Psoas muscle (tissue), 8 donors: ENCODE data around the gene LSP1. TPM values are rescaled to one million over a fixed set of nuclear protein-coding genes. Genes with fewer than 3 reads are reported as not detected.

Experiments used
- ATAC-seq, 4 donors: fragments of 200-7000 bp; cut with Tn5 transposase; one replicate each; pipeline ENCODE4 v1.9.1; 2020; ENCODE audit warnings: moderate library complexity in 3 of 4, mild to moderate bottlenecking in 2 of 4
- DNase-seq, 2 donors: peaks; one replicate each; pipeline ENCODE4 v3.0.0-alpha.2; 2020
- H3K27ac ChIP-seq: fragments of 200-600 bp; one replicate; pipeline ENCODE4 v1.8.0; 2022
- H3K27me3 ChIP-seq, 3 donors: fragments of 200-600 bp in 1 of 3; one replicate each; pipeline versions ENCODE4 v1.6.1 to v1.8.0; 2013 to 2022; ENCODE audit warnings: low read length in 2 of 3, mild to moderate bottlenecking in 2 of 3, moderate library complexity in 1 of 3; ENCODE audit not compliant: insufficient read depth in 3 of 3
- H3K36me3 ChIP-seq, 2 donors: fragments of 200-600 bp in 1 of 2; one replicate each; pipeline versions ENCODE4 v1.6.1 to v1.8.0; 2013 to 2022; ENCODE audit warnings: low read depth in 1 of 2, mild to moderate bottlenecking in 1 of 2, moderate library complexity in 1 of 2; ENCODE audit not compliant: insufficient read depth in 1 of 2
- H3K4me1 ChIP-seq: fragments of 200-600 bp; one replicate; pipeline ENCODE4 v1.8.0; 2022
- H3K4me3 ChIP-seq: fragments of 200-600 bp; one replicate; pipeline ENCODE4 v1.8.0; 2022; ENCODE audit warnings: mild to moderate bottlenecking
- H3K9me3 ChIP-seq: fragments of 200-600 bp; one replicate; pipeline ENCODE4 v1.8.0; 2022
- WGBS, 3 donors: extraction: QIAGEN DNeasy Blood & Tissue Kit; methylation state at CpG; one replicate each; pipeline versions ENCODE4 v1.1.6 to v1.1.7; 2013; 5-methylcytosine and 5-hydroxymethylcytosine counted together
- intact Hi-C, 2 donors: fragments of 100-400 bp; cut with DNase I; formaldehyde crosslinking; loops; one replicate each; pipeline versions ENCODE4 v1.11.0 to v1.14.2; 2022
- polyA plus RNA-seq, 3 donors: library from polyadenylated mRNA; stranded (reverse); fragments of 200-250 nt; gene quantifications; one replicate each; pipeline ENCODE4 v1.2.3, GENCODE V29; 2013
- total RNA-seq, 4 donors: library from RNA; stranded (reverse); fragmentation: NEBNext Ultra II Directional in 2 of 4; extraction: Animal tissue kit (Norgen Biotek cat#: 25700) in 2 of 4; gene quantifications; one replicate each; pipeline versions ENCODE4 v1.2.1 to v1.2.4, GENCODE V29; 2021 to 2023
- TF ChIP-seq, protein P1 (sequence below): fragments of 200-600 bp; IDR thresholded peaks from one replicate; pipeline ENCODE4 v1.8.0; 2022; ENCODE audit warnings: antibody characterized with exemption
- donor health status: healthy with polysubstance abuse.
- donor health status: DM: no; HTN: no; CAD: no; lungs with moderate emphysema.
- donor health status: Bipolar disorder and iron deficiency.
- donor health status: healthy.
- donor health status: DM: yes; HTN: yes; CAD: no.
- donor health status: DM: no; HTN: no; CAD: no.
- donor health status: DM: no; HTN: no; CAD: no.
- donor health status: DM: yes; HTN: yes; CAD: no.

Gene LSP1
- total and polyA plus RNA-seq, 7 donors, result 7.5 to 27.1 (median 14.4) TPM

DNA sequence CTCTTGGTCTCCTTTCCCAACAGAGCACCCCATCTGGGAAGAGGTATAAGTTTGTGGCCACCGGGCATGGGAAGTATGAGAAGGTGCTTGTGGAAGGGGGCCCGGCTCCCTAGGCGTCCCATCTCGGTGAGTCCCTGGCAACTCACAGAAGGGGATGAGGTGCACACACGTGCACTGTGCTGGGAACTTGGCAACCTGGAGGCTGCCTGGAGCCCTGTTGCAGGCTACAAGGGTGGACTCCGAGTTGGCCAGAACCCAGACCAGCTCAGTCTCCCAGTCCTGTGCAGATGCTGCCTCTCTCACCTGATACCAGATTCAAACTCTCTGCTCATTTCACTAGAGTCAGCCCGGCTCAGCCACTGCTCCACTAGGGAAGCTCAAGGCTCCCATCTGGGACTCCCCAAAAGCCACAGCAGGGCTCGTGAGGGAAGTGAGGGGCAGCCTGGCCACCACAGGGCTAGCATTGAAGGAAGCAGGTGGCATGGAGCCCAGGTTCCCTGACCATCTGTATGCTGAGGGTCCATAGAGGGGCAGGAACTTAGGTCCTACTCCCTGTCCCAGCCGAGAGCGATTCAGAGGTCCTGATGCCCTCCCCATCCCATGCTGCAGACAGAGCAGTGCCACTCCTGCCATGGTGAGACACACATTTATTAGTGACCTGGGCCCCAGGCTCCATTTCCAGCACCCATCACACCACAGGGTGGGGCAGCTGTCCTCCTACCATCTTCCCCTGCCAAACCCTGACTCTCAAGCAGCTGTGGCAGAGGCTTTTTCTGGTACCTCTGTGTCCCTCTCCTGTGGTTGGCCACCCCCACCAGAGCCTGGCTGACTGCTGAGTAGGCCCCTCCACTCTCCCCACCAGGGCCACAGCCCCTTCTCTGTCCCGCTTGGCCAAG is 34.8 kb downstream of the LSP1 start:
- intact Hi-C loops, result no loop called here
- WGBS, 3 donors, result 58 to 73% (median 66%) methylated on average over 11 of the region's 11 CpGs
- Histone ChIP-seq H3K36me3 (peaks cover 0 to 4% of the 10 kb centered on the region in 2 donors), H3K27me3 (no peaks in the 10 kb centered on the region), H3K4me1 (peaks cover 40% of the 10 kb centered on the region), H3K4me3 (no peak overlapping the region), H3K27ac (peak overlapping the region; percentile 36), H3K9me3 (no peaks in the 10 kb centered on the region)
- DNase-seq (no peak), ATAC-seq (peak in 2 of 4 donors; percentile 18 to 19)
- TF ChIP-seq, protein P1, sequence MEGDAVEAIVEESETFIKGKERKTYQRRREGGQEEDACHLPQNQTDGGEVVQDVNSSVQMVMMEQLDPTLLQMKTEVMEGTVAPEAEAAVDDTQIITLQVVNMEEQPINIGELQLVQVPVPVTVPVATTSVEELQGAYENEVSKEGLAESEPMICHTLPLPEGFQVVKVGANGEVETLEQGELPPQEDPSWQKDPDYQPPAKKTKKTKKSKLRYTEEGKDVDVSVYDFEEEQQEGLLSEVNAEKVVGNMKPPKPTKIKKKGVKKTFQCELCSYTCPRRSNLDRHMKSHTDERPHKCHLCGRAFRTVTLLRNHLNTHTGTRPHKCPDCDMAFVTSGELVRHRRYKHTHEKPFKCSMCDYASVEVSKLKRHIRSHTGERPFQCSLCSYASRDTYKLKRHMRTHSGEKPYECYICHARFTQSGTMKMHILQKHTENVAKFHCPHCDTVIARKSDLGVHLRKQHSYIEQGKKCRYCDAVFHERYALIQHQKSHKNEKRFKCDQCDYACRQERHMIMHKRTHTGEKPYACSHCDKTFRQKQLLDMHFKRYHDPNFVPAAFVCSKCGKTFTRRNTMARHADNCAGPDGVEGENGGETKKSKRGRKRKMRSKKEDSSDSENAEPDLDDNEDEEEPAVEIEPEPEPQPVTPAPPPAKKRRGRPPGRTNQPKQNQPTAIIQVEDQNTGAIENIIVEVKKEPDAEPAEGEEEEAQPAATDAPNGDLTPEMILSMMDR, result no peak

DNA sequence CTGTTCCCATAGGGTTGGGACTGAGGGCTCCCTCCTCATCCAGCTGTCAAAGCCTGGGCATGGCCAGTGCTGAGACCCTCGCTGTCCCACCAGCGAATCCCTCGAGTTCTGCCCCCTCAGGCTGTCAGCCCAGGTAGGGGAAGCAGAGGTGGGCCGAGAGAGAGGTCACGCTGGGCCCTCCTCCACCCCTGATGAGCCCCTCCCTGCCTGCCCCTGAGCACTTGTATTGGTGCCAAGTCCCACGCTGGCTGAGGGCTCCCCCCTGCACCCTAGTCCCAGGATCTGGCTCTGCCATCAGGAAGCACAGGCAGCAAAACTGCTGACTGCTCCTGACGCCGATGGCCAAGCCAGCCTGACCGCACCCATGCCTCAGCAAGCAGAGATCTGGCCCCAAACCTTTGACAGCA is 35.5 kb downstream of the LSP1 start:
- intact Hi-C loops, result no loop called here
- Histone ChIP-seq H3K27ac (peak overlapping the region; percentile 36), H3K36me3 (peaks cover 0 to 4% of the 10 kb centered on the region in 2 donors), H3K4me1 (peaks cover 35% of the 10 kb centered on the region), H3K4me3 (no peak overlapping the region), H3K9me3 (no peaks in the 10 kb centered on the region), H3K27me3 (no peaks in the 10 kb centered on the region)
- ATAC-seq (no peak), DNase-seq (no peak)
- 46 to 69% (median 53%) methylated on average over 8 to 9 of the region's 9 CpGs for whole genome bisulfite sequencing, 3 donors
- TF ChIP-seq, protein P1, result no peak

DNA sequence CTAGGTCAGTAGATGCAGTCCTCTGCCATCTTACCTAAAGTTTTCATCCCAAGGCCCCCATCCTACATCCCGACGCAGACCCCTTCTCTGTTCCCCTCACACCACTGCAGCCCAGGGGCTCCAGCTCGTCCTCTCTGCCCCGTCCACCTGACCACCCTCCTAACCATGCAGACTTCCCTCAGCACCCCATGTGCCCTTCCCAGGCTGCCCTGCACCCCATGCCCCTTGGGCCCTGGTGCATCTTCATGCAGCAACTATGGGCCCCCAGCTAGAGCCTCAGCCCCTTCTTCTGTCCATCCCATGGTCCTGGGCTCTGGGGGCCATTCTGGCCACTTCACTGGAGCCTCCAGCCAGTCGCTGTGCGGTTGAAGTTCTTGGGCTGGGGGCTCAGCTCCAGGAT is 35.9 kb downstream of the LSP1 start:
- H3K27me3 ChIP-seq, result no peaks in the 10 kb centered on the region
- peaks cover 0 to 4% of the 10 kb centered on the region in 2 donors for H3K36me3 ChIP-seq
- whole genome bisulfite sequencing, 3 donors, result 79 to 95% (median 82%) methylated on average over 6 of the region's 6 CpGs
- DNase-seq (no peak), ATAC-seq (no peak)
- no peaks in the 10 kb centered on the region for H3K9me3 ChIP-seq
- peak overlapping the region; percentile 36 for H3K27ac ChIP-seq
- no peak overlapping the region for H3K4me3 ChIP-seq
- intact Hi-C loops, result no loop called here
- peaks cover 35% of the 10 kb centered on the region for H3K4me1 ChIP-seq
- TF ChIP-seq, protein P1, result no peak

DNA sequence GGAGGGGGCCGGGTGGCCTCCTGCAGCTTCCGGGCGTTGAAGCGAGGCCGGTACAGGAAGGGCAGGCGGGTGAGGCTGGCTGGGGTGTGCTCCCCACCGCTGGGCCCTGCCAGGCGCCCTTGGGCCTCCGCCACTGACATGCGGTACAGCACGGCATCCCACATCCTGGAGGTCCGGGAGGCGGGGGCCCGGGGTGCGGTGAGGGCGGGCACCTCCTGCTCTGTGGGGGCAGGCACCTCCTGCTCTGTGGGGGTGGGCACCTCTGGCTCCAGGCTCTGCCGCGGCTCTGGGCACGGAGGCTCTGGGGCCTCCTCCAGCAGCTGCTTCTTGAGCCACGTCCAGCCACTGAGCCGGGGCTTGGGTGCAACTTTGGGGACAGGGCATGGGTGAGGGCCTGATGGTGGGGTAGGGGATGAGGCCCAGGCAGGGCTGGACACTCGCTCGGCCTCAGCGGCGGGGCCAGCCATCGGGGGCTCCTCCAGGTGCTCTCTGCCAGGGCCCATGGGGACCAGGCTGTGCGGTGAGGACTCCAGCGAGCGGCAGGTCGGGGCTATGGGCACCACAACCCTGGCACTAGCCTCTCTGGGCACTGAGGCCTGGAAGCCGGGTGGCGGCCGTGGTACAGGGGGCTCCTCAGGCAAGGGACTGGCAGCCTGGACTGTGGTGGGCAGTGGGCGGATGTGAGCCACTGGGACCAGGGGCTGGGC is 36.5 kb downstream of the LSP1 start:
- Histone ChIP-seq H3K36me3 (peaks cover 0 to 4% of the 10 kb centered on the region in 2 donors), H3K27me3 (no peaks in the 10 kb centered on the region), H3K4me1 (peaks cover 35% of the 10 kb centered on the region), H3K9me3 (no peaks in the 10 kb centered on the region), H3K4me3 (no peak overlapping the region), H3K27ac (no peak overlapping the region)
- 50 to 66% (median 56%) methylated on average over 17 to 34 of the region's 34 CpGs for WGBS, 3 donors
- peak in 1 of 4 donors; percentile 8 for ATAC-seq
- DNase-seq, result peak in 1 of 2 donors; percentile 48
- TF ChIP-seq, protein P1, result no peak
- intact Hi-C loops, result no loop called here
